ENCODE results near the gene WDR82.
A peak's percentile ranks its signal among the peaks of the same experiment; 100 is the strongest.

Gene WDR82

DNA sequence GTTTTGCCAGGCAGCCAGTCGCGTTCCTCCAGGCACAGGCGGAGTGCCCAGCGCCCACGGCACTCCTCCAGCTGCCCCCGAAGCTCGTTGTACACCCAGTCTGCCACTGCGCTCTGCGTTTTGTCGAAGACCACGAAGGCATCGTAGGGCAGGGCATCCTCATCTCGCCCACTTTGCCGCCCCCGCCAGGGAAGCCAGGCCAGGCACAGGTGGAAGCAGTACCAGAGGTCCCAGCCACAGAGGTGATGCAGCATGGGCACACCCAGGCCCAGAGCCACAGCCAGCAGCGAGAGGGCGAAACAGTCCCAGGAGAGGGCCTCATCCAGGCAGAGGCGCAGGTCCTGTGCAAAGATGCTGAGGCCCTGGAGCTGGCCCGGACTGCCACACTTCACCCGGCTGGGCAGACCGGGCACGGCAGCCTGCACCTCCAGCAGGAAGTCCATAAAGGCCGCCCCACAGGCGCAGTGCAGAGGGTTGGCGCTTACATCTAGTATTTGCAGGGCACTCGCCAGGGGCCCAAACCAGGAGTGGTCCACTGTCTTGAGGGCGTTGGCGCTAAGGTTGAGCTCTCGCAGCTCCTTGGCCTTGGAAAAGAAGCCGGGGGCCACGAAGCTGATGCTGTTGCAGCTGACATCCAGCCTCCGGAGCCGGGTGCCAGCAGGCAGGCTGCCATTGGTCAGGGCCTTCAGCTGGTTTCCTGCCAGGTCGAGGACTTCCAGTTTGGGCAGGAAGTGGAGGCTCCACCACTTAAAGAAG, 56.7 kb downstream of the WDR82 start:
- no peak overlapping the region for H3K4me3 ChIP-seq (ENCODE audit: low read depth, low read length)
- DNase-seq (ENCODE audit: low read depth): no peak
- TF ChIP-seq, protein P1, sequence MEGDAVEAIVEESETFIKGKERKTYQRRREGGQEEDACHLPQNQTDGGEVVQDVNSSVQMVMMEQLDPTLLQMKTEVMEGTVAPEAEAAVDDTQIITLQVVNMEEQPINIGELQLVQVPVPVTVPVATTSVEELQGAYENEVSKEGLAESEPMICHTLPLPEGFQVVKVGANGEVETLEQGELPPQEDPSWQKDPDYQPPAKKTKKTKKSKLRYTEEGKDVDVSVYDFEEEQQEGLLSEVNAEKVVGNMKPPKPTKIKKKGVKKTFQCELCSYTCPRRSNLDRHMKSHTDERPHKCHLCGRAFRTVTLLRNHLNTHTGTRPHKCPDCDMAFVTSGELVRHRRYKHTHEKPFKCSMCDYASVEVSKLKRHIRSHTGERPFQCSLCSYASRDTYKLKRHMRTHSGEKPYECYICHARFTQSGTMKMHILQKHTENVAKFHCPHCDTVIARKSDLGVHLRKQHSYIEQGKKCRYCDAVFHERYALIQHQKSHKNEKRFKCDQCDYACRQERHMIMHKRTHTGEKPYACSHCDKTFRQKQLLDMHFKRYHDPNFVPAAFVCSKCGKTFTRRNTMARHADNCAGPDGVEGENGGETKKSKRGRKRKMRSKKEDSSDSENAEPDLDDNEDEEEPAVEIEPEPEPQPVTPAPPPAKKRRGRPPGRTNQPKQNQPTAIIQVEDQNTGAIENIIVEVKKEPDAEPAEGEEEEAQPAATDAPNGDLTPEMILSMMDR (IDR thresholded peaks at IDR 0.05; ENCODE audit: insufficient read depth, low read depth, low read length, missing control alignments): no peak

DNA sequence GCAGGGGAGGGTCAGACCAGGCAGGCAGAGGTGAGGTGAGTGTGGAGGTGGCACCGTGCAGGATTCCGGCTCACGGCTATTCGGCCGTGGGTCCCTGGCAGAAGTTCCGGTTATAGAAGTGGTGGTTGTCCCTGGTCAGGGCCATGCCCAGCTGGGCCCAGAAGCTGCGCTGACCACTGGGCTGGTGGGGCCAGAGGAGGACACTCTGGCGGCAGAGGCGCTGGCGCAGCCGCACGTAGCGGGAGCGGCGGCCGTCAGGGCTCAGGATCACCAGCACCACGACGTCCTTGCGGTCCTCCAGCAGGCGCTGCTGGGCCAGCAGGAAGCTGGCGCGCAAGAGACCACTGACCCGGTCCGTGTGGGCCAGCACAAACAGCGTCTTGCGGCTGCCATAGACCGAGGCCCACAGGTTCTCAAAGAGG, 57.3 kb downstream of the WDR82 start:
- no peak overlapping the region for H3K4me3 ChIP-seq (ENCODE audit: low read depth, low read length)
- DNase-seq (ENCODE audit: low read depth): no peak
- TF ChIP-seq, protein P1 (IDR thresholded peaks at IDR 0.05; ENCODE audit: insufficient read depth, low read depth, low read length, missing control alignments): no peak

DNA sequence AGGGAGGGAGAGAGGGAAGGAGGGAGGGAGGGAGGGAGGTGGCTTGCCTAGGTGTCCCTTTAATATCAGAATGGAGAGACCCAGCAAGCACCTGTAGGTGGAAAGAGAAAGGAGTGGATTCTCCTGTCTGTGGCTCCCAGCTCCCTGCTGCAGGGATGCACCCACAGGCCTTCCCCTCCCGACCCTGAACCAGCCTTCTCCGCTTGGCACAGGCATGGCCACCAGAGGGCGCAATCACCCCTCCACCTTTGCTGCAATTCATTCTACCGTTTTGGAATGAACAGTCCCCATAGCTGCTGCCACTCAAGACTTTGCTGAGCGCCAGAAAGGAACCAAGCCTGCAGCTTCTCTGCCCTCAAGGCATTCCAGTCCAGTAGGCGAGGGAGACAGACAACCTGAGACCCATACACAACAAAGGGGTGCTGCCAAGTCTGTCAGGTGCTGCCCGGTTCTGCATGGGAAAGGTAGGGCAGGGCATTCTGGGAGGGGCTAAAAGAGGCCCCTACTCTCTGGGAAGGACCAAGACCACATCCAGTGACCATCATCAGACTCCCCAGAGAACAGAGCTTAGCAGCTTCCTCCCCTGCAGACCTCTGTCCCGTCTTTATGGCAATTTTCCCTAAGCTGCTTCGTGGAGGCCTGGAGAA, 57.9 kb downstream of the WDR82 start:
- no peak overlapping the region for H3K4me3 ChIP-seq (ENCODE audit: low read depth, low read length)
- TF ChIP-seq, protein P1 (IDR thresholded peaks at IDR 0.05; ENCODE audit: insufficient read depth, low read depth, low read length, missing control alignments): peak; percentile 96
- peak; percentile 85 for DNase-seq (ENCODE audit: low read depth)

DNA sequence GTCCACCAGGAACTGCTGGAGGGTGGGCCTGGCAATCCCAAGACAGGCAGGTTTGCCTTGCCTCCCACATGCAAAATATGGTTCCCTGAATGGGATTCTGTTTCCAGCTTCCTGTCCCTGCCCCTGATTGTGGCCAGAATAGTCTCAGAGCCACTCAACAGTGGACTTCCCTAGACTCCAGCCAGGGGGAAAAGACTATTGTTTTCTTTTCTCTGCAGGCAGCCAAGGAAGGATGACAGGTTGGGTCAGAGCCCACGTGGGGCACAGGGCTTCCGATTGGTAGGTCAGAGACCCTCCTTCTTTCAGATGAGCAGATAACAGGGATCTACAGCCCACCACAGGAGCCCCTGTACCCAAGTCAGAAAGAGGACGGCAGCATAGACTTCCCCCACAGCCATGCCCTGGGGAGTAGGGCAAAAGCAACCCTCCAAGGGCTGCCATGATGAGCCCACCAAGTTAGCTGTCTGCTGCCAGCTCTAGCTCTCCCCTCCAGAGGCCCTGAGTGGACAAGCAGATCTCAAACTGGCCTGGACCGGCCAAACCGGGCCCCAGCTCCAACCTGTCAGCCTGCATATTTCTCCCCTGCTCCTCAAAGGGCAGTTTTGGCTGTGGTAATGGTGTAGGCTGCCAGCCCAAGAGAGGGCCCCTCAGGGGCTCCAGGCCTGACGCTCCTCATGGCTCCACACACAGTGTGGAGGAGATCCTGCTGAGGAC, 59.4 kb downstream of the WDR82 start:
- no peak overlapping the region for H3K4me3 ChIP-seq (ENCODE audit: low read depth, low read length)
- TF ChIP-seq, protein P1 (IDR thresholded peaks at IDR 0.05; ENCODE audit: insufficient read depth, low read depth, low read length, missing control alignments): no peak
- no peak for DNase-seq (ENCODE audit: low read depth)

DNA sequence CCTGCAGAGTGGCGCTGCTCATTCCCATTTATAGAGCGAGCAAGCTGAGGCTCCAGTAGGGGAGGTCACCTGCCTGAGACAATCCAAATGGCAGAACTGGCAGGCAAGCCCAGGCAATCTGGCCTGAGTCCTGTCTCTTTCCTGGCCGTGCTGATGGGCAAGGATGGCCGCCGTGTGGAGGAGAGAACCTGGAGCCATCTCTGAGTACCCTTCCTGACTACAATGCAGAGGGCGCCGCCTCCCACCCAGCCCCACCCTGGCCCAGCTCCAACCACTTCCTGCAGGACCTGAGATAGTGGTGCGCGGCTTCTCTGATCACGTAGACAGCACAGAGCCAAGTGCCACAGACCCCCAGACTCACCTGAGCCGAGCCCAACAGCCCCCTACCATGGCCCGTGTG, 60.0 kb downstream of the WDR82 start:
- no peak overlapping the region for H3K4me3 ChIP-seq (ENCODE audit: low read depth, low read length)
- DNase-seq (ENCODE audit: low read depth): no peak
- TF ChIP-seq, protein P1 (IDR thresholded peaks at IDR 0.05; ENCODE audit: insufficient read depth, low read depth, low read length, missing control alignments): no peak

DNA sequence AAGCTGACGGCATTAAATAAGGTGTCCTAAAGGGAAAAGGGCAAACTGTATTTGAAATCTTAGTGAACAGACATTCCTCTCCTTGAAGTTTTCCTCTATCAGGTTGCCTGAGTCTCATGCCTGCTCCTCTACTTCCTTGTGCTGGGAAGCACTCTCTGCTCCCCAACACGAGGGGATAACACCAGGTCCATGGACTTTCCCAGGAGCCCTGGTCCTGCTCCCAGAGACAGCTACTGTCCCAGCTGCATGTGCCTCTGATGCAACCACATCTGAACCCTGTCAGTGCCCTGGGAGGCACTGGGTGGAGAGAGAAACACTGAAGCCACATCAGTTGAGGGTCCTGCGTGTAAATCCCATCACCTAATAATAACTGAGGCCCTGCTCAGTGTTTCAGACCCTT, 60.4 kb downstream of the WDR82 start:
- TF ChIP-seq, protein P1 (IDR thresholded peaks at IDR 0.05; ENCODE audit: insufficient read depth, low read depth, low read length, missing control alignments): no peak
- no peak for DNase-seq (ENCODE audit: low read depth)

More for the DNA sequence above, 60.4 kb downstream of the WDR82 start:
- H3K4me3 ChIP-seq (ENCODE audit: low read depth, low read length): no peak overlapping the region

Data from GM12865 (cell line).